GM19023 (cell line): ENCODE results near the gene SRRM1.
A peak's percentile ranks its signal among the peaks of the same experiment; 100 is the strongest.
"Not testable (repeated sequence)": the region's sequence is repeated elsewhere in the genome, so short reads cannot be mapped to it uniquely, and the experiment has no call there.

ENCODE experiments used
- ATAC-seq: cut with Tn5 transposase; IDR thresholded peaks from one replicate; pipeline ENCODE4 v1.9.1; 2021; ENCODE audit warnings: mild to moderate bottlenecking, moderate library complexity; ENCODE audit not compliant: unreplicated experiment

Gene SRRM1

DNA sequence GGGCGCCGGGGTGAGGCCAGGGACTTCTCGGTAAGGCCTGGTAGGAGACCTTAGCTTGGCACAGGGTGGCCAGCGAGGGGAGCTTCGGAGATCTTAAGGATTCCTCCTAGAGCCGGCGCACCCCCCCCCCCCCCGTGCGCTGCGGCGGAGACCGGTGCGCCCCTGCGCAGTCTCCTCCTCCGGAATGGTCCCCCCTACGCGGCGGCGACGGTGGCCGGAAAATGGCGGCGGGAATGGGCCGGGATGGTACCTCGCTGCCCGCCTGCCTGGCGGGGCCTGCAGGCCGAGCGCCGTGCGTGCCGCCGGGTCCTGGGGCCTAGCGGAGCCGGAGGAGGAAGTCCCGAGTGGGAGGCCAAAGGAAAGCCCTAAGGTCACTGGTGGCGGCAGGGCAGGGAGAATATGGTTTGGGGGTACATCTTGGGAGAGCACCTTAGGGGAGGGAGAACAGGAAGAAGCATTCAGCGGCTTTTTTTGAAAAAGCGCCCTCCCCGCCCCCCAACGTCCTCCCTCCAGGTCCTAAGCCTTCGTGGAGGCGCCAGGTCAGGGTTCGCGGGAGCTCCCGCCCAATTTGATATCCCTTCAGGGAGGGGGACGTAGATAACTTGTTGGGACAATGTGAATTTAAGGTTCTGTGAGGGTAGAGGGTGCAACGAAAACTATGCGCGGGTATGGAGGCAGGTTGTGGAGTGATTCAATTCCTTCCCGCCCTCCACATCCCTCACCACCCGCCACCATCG is 429 bp downstream of the SRRM1 start:
- peak; percentile 18 for ATAC-seq

- ATAC-seq, result no peak
These were observed 940 bp downstream of the SRRM1 start for GRCh38 chr1:24644100-24644384.

- ATAC-seq, result no peak
These were observed 5.8 kb downstream of the SRRM1 start for GRCh38 chr1:24648919-24649318.

DNA sequence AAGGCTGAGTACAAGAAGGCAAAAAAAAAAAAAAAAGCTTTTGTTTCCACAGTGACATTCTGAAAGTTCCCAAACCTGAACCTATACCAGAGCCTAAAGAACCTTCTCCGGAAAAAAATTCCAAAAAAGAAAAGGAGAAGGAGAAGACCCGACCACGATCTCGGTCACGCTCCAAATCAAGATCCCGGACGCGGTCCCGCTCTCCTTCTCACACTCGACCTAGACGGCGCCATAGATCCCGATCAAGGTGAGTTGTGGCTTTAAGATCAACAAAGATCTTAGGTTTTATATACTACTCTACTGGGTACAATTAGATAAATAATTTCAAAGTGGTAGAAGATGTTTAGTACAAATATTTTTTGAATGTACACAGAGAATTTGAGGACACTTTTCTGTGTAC is 9.3 kb downstream of the SRRM1 start:
- no peak for ATAC-seq

DNA sequence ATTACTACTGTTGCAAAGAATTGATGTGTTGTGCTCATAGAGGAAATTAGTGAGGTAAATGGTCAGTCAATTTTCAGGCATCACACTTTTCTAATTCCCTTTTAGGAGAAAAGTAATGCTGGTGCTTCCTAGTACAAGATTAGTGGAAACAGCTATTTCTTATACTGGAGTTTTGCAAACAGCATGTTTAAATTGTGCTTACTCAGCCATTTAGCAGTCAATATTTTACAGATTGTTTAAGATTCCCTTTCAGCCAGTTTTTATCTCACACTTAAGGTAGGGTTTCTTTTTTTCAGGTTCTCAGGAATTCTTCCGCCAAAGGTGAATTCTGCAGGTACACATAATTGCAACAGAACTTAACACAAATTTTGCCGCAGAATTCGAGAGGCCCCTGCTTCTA is 10.9 kb downstream of the SRRM1 start:
- no peak for ATAC-seq

DNA sequence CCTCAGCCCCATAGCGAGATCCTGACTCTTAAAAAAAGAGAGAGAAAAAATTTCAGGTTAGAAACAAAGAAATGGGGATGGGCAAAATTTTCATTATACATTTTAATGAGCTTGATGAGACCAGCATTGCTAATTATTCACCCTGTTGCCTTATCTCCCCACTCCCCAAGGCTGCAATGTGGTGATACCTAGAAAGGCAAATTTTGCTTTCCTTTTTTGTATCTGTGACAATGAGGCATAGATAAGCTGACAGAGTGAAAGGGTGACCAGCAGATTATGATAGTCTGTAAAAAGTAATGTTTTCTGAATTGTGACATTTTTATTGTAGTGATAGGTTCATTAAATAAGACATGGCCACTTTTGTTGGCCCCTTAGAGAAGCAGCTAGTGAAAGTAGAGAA is 12.9 kb downstream of the SRRM1 start:
- no peak for ATAC-seq

DNA sequence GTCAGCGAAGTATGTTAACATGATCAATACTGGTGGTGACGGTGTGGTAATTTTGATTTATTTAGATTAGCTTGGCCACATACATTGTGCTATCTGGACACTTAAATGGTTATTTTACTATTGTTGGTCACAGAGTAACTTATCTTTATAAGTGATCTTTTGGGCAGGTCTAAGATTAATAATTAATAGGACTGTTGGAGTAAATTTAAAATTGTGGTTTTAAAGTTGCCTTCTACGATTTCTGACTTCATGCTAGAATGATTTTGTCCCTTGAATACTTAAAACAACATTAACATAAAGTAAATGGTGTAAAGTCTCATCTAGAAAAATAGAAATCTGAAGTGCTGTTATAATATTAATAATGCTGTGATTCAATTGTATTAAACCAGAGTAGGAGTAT is 14.7 kb downstream of the SRRM1 start:
- ATAC-seq, result no peak

DNA sequence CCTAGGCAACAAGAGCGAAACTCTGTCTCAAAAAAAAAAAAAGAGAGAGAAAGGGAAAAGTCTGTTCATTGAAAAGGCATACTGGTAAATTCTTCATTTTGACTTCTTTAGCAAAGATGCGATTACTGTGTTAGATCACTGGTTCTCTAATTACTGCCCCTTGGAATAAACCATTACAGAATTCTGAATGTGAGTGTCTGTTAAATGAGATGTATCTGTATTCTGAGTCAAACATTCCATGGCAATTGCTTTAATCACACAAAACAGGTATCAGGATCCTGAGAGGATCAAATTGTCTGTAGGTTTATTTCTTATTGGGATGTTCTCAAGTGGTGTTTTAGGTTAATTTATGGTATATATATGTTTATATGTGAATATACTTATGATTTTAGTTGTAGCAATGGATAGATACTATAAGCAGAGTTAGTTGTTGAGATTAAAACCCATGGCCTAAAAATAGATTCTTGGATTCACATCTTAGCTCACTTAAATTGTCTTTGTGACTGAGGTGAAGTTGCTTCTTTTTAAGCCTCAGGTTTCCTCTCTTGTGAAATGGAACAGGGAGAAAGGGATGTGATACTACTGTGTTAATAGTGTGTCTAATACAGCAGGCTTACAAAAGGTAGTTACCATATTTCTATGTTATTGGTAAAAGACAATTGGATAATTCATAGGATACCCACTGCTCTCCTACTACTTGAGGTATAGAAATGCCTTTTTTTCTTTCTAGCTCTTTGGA is 16.2 kb downstream of the SRRM1 start:
- no peak for ATAC-seq

GRCh38 chr1:24659993-24660665 is 17.0 kb downstream of the SRRM1 start:
- ATAC-seq, result no peak

GRCh38 chr1:24664507-24665033 is 21.5 kb downstream of the SRRM1 start:
- no peak for ATAC-seq

- no peak for ATAC-seq
These were observed 23.7 kb downstream of the SRRM1 start for GRCh38 chr1:24666794-24667193.

DNA sequence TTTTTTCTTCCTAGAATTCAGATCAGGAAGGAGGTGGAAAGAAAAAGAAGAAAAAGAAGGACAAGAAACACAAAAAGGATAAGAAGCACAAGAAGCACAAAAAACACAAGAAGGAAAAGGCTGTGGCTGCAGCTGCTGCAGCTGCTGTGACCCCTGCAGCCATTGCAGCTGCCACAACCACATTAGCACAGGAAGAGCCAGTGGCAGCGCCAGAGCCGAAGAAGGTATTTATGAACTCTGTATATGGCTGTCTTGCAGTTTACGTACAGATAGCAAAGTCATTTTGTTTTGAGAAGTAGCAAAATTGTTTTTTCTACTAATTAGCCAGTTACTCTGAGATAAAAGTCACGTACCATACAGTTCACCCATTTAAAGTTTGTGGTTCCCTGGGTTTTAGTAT is 28.3 kb downstream of the SRRM1 start:
- ATAC-seq, result not testable (repeated sequence)

DNA sequence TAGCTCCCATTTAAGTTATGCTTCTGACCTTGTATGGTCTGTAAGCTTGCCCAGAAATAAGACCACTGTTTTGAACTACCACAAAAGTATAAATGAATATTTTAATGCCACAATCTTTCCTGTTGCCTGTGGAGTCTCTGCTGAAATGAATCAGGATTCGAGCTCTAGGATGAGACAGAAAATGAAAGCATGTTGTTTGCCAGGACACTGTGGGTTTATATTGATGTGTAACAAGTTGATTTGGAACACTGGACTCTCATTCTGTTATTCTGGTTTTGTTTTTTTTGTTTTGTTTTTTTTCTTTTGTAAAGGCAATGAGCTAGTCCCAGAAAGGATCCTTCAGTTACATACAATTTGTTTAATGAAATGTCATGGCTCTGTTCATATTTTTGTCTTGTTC is 29.6 kb downstream of the SRRM1 start:
- ATAC-seq, result not testable (repeated sequence)

DNA sequence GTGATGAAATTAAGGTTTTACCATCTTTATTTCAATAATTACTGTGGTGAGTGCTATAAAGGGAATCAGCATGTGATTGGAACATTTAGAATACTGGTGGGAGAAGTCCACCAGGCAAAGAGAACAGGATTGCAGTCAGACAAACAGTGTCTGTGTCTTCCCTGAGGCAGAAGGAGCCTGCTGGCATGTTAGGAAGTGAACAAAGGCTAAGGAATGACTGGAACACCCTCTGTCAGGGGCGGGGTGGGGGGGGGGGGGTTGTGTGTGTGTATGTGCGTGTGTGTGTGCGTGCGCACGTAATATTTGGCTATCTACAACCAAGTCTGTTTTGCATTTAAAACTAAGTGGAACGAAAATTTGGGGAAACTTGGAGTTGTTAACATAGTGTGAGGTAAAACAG is 30.2 kb downstream of the SRRM1 start:
- no peak for ATAC-seq

GRCh38 chr1:24678421-24678820 is 35.3 kb downstream of the SRRM1 start:
- not testable (repeated sequence) for ATAC-seq

- ATAC-seq, result no peak
These were observed 36.6 kb downstream of the SRRM1 start for GRCh38 chr1:24679725-24680124.

DNA sequence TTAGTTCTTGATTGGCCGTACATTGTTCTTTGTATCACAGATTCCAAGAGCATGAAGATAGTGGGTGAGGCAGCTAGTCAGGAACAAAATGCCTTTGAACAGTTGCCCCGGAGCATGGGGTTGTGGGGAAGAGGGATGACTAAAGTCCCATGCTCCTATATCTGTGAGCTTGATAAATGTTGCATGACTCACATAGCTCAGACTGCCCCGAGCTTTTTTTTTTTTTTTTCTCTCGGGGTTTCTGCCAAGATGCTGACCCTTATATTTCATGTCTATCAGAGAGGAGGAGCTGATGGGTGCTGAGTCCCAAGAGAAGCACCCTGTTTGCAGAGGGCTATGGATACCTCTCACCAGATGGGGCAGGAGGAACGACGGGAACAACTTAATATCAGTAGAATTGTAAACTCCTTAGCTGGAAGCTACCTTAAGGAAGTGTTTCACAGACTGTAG is 40.6 kb downstream of the SRRM1 start:
- no peak for ATAC-seq

- no peak for ATAC-seq
These were observed 44.9 kb downstream of the SRRM1 start for GRCh38 chr1:24688033-24688432.

DNA sequence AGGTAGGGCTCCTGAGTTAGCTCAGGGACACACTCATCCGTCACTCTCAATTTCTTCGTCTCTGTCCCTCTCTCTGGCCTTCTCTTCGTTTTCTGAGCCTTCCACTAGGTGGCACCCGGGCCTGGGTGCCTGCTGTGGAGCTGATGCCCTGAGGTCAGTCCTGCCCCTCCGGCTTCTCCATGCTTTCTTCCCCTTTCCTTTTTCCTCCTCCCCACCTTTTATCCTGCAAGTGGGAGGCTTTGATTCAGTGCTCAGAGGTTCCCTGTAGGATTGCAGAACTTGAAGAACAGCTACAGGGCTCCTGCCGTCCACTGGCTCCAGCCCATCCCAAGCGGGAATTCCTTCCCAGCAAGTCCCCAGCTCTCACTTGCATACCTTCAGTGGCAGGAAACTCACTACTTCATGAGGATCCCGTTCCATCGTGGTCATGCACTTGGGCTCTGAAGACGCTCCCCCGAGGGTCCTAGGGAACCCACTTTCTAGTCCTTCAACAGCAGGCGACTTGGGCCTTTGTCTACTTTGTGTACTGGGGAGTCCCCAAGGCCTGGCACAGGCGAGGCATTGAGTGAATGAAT is 45.6 kb downstream of the SRRM1 start:
- ATAC-seq, result no peak

- no peak for ATAC-seq
These were observed 47.9 kb downstream of the SRRM1 start for GRCh38 chr1:24691051-24691450.

GRCh38 chr1:24692351-24692980 is 49.4 kb downstream of the SRRM1 start:
- ATAC-seq, result no peak
